Activated naive CD4-positive, alpha-beta T cell treated with anti-CD3 and anti-CD28 coated beads for 36 hours (primary cell): ENCODE measurements around the gene TPSG1. TPM values are rescaled to one million over a fixed set of nuclear protein-coding genes. Genes with fewer than 3 reads are reported as not detected.
"Not testable (repeated sequence)": the region's sequence is repeated elsewhere in the genome, so short reads cannot be mapped to it uniquely, and the experiment has no call there.

Experiments
- CTCF ChIA-PET: fragments of 350-600 bp; sonication (Branson Sonifier 250); formaldehyde crosslinking; loops from one replicate; lab custom pipeline; 2021; ENCODE audit warnings: antibody characterized with exemption; lab: Charles Lee
- DNase-seq: peaks from one replicate; pipeline ENCODE4 v3.0.0-alpha.2; 2020
- H3K27ac Mint-ChIP-seq: one replicate; pipeline ENCODE4 v1.8.0; 2021; ENCODE audit warnings: mild to moderate bottlenecking, mixed read lengths
- H3K27me3 Mint-ChIP-seq: one replicate; pipeline ENCODE4 v1.8.0; 2021; ENCODE audit warnings: low read depth, mixed read lengths
- H3K36me3 Mint-ChIP-seq: one replicate; pipeline ENCODE4 v1.8.0; 2021; ENCODE audit warnings: low read depth, mixed read lengths
- H3K4me1 Mint-ChIP-seq: one replicate; pipeline ENCODE4 v1.8.0; 2021; ENCODE audit warnings: low read depth, mixed read lengths
- H3K4me3 Mint-ChIP-seq: one replicate; pipeline ENCODE4 v1.8.0; 2021; ENCODE audit warnings: mild to moderate bottlenecking, moderate library complexity, mixed read lengths
- H3K9me3 Mint-ChIP-seq: one replicate; pipeline ENCODE4 v1.8.0; 2021; ENCODE audit warnings: mixed read lengths
- intact Hi-C: fragments of 100-400 bp; cut with micrococcal nuclease; formaldehyde crosslinking; loops from one replicate; pipeline ENCODE4 v1.15.1; 2023
- total RNA-seq, 2 experiments: library from RNA; stranded (reverse); gene quantifications; one replicate each; pipeline ENCODE4 v1.2.3, GENCODE V29; 2021

The TPSG1 gene
- total RNA-seq, 2 experiments from 2014 or later = not detected

DNA sequence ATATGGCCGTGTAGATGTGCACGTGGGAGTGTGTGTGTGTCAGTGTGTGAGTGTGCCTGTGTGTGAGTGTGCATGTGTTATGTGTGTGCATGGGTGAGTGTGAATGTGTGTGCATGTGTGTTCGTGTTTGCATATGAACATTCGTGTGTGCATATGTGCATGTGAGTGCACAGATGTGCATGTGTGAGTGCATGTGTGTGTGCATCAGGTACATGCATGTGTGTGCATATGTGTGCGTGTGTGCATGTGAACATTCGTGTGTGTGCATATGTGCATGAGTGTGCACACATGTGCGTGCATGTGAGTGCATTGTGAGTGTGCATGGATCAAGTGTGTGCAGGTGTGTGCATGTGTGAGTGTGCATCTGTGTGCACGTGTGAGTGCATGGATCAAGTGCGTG lies 12.9 kb upstream of the TPSG1 start:
- CTCF ChIA-PET = no interaction called here
- H3K36me3 Mint-ChIP-seq = no peaks in the 10 kb centered on the region
- no peak for DNase-seq
- H3K9me3 Mint-ChIP-seq = no peaks in the 10 kb centered on the region
- no peaks in the 10 kb centered on the region for H3K4me1 Mint-ChIP-seq
- intact Hi-C loops = no loop called here
- no peaks in the 10 kb centered on the region for H3K27me3 Mint-ChIP-seq
- H3K27ac Mint-ChIP-seq = no peak overlapping the region
- H3K4me3 Mint-ChIP-seq = no peak overlapping the region

- H3K27ac Mint-ChIP-seq, CTCF ChIA-PET, intact Hi-C loops, DNase-seq, H3K4me3 Mint-ChIP-seq, H3K27me3 Mint-ChIP-seq, H3K4me1 Mint-ChIP-seq, H3K9me3 Mint-ChIP-seq, H3K36me3 Mint-ChIP-seq: not testable (repeated sequence)
Measured at GRCh38 chr16:1236659-1237058, 11.6 kb upstream of the TPSG1 start.

DNA sequence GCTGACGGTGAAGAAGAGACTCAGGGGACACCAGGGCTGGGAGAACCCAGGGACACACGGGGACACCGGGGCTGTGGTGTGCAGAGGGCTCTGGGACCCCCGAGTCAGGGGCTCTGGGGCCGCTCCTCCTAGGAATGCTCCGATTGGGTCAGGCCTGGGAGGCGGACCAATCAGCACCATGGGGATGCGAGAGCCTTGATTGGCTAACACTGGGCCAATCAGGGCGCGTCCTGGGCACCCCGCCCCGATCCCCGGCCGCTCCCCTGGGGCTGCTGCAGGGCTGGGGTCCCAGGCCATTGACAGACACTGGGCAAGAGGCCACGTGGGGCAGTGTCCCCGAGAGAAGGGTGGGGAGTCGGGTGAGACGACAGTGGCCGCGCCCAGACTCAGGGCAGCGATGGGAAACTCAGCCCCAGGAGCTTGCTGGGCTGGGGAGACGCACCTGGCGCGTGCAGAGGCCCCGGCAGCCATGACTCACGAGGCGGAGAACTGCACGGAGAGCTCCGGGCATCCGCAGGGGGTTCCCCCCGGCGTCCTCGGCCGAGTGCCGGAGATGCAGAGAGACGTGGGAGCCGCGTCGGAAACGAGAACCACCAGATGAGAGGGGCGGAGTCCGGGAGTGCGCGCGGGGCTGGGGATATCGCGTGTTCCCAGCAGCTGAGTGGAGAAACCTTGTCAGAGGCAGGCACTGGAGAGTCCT lies 7.1 kb upstream of the TPSG1 start:
- H3K27me3 Mint-ChIP-seq, DNase-seq, H3K4me3 Mint-ChIP-seq, intact Hi-C loops, H3K27ac Mint-ChIP-seq, CTCF ChIA-PET, H3K4me1 Mint-ChIP-seq, H3K36me3 Mint-ChIP-seq, H3K9me3 Mint-ChIP-seq: not testable (repeated sequence)

DNA sequence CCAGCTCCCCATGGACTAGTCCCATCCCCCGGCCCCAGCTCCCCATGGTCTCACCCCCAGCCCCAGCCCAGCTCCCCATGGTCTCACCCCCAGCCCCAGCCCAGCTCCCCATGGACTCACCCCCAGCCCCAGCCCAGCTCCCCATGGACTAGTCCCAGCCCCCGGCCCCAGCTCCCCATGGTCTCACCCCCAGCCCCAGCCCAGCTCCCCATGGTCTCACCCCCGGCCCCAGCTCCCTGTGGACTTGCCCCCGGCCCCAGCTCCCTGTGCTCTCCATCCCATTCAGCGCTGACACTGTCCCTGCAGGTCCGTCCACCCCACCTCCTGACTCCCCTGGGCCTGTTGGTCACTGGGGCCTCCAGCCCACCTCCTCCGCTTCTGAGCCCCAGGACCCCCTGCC lies 6.2 kb upstream of the TPSG1 start:
- DNase-seq, H3K27me3 Mint-ChIP-seq, H3K9me3 Mint-ChIP-seq, H3K4me1 Mint-ChIP-seq, H3K4me3 Mint-ChIP-seq, H3K36me3 Mint-ChIP-seq, CTCF ChIA-PET, intact Hi-C loops, H3K27ac Mint-ChIP-seq: not testable (repeated sequence)

DNA sequence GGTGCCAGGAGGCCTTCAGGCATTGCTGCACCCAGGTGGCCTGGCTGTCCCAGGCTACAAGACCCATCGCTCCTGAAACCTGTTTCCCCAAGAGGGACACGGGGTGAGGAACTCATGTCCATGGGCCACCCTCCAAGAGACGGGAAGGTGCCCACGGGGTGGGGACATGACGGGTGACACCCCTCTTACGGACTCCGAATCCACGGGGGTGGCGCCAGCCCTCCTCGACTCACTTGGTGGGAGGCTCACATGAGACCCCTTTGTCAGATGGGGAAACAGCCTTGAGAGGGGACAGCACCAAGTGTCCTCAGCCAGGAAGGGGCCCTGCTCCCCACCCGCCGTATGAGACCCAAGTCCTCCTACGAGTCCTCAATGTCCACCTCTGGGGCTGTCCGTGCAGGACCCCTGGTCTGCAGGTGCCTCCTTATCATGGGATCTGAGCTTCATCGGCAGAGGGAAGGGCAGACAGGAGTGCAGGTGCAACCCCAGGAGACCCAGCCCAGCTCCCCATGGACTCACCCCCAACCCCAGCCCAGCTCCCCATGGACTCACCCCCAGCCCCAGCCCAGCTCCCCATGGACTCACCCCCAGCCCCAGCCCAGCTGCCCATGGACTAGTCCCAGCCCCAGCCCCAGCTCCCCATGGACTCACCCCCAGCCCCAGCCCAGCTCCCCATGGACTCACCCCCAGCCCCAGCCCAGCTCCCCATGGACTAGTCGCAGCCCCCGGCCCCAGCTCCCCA lies 5.6 kb upstream of the TPSG1 start:
- H3K27me3 Mint-ChIP-seq, H3K27ac Mint-ChIP-seq, intact Hi-C loops, DNase-seq, H3K4me1 Mint-ChIP-seq, H3K36me3 Mint-ChIP-seq, H3K9me3 Mint-ChIP-seq, CTCF ChIA-PET, H3K4me3 Mint-ChIP-seq: not testable (repeated sequence)

DNA sequence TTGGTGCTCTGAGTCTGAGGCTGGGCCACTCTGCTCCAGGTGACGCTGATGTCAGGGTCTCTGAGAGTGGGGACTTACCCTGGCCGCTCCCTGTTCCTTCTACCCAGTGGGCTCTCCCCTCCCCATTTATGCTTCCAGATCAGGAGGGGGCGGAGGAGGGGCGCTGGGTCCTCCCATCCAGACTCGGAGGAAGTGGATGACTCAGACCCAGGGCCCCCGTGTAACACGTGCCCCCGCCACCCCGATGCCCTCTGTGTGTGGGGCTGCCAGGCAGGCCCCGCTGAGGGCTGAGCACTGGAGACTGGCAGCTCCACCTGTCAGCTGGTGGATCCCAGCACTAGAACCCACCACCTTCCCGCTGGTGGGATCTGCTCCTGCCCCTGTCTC lies 5.0 kb upstream of the TPSG1 start, which contains the start of gene TPSB2:
TSS of gene TPSB2 (minus strand) at position 101 of the 387 bp plus-strand sequence. CDS start 233 bp downstream, outside the sequence.
- DNase-seq, CTCF ChIA-PET: not testable (repeated sequence)

GRCh38 chr16:1229476-1229875 lies 4.4 kb upstream of the TPSG1 start:
- H3K27ac Mint-ChIP-seq, H3K36me3 Mint-ChIP-seq, H3K27me3 Mint-ChIP-seq, DNase-seq, CTCF ChIA-PET, intact Hi-C loops, H3K4me1 Mint-ChIP-seq, H3K4me3 Mint-ChIP-seq, H3K9me3 Mint-ChIP-seq: not testable (repeated sequence)

More for the DNA sequence above, 5.0 kb upstream of the TPSG1 start, which contains the start of gene TPSB2:
- H3K9me3 Mint-ChIP-seq, H3K36me3 Mint-ChIP-seq, H3K27me3 Mint-ChIP-seq, H3K4me3 Mint-ChIP-seq, intact Hi-C loops, H3K27ac Mint-ChIP-seq, H3K4me1 Mint-ChIP-seq: not testable (repeated sequence)

GRCh38 chr16:1228227-1228626 lies 3.2 kb upstream of the TPSG1 start:
- not testable (repeated sequence) for DNase-seq

GRCh38 chr16:1226692-1227091 lies 1.6 kb upstream of the TPSG1 start:
- H3K4me1 Mint-ChIP-seq, DNase-seq, H3K27ac Mint-ChIP-seq, H3K36me3 Mint-ChIP-seq, H3K27me3 Mint-ChIP-seq, H3K4me3 Mint-ChIP-seq, intact Hi-C loops, H3K9me3 Mint-ChIP-seq, CTCF ChIA-PET: not testable (repeated sequence)

More at GRCh38 chr16:1228227-1228626, 3.2 kb upstream of the TPSG1 start:
- intact Hi-C loops, H3K4me3 Mint-ChIP-seq, H3K9me3 Mint-ChIP-seq, H3K27ac Mint-ChIP-seq, CTCF ChIA-PET, H3K4me1 Mint-ChIP-seq, H3K36me3 Mint-ChIP-seq, H3K27me3 Mint-ChIP-seq: not testable (repeated sequence)

DNA sequence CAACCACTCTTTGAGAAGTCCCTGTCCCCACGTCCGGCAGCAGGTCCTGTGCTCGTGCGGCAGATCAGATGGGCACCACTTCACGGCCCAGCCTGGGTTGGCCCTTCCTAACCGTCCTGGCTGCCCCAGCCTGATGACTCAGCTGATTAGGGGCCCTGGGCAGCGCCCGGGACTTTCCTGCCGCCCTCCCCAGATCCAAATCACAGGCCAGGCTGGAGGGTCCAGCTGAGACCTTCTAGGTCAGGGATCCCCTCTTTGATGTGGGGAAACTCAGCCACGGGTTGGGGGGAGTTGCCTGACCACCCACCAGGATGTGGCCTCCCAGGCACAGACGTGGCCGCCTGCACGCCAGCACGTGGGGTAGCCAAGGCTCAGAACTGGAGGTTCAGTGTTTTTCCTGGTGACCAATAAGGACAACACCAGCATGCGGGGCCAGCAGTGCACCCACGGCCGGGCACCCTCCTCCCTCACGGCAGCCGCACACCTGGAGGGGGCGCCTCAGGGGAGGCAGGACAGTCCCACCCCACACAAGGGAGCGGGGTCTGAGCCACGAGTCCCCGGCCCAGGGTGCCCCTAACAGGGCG lies 752 bp upstream of the TPSG1 start:
- intact Hi-C loops, H3K27ac Mint-ChIP-seq, DNase-seq, H3K9me3 Mint-ChIP-seq, H3K4me3 Mint-ChIP-seq, H3K36me3 Mint-ChIP-seq, H3K4me1 Mint-ChIP-seq, H3K27me3 Mint-ChIP-seq: not testable (repeated sequence)
- CTCF ChIA-PET = interaction anchor here (0.5 kb wide), 1 partner anchor 1167 kb away, joined by 3 read pairs; no protein-coding TSS in a partner anchor

- Mint-ChIP-seq H3K36me3 (no peaks in the 10 kb centered on the region), H3K9me3 (no peaks in the 10 kb centered on the region), H3K4me1 (no peaks in the 10 kb centered on the region), H3K27me3 (no peaks in the 10 kb centered on the region), H3K4me3 (no peak overlapping the region), H3K27ac (no peak overlapping the region)
- CTCF ChIA-PET = no interaction called here
- intact Hi-C loops = no loop called here
- no peak for DNase-seq
Measured at GRCh38 chr16:1224558-1224957, 510 bp downstream of the TPSG1 start.

DNA sequence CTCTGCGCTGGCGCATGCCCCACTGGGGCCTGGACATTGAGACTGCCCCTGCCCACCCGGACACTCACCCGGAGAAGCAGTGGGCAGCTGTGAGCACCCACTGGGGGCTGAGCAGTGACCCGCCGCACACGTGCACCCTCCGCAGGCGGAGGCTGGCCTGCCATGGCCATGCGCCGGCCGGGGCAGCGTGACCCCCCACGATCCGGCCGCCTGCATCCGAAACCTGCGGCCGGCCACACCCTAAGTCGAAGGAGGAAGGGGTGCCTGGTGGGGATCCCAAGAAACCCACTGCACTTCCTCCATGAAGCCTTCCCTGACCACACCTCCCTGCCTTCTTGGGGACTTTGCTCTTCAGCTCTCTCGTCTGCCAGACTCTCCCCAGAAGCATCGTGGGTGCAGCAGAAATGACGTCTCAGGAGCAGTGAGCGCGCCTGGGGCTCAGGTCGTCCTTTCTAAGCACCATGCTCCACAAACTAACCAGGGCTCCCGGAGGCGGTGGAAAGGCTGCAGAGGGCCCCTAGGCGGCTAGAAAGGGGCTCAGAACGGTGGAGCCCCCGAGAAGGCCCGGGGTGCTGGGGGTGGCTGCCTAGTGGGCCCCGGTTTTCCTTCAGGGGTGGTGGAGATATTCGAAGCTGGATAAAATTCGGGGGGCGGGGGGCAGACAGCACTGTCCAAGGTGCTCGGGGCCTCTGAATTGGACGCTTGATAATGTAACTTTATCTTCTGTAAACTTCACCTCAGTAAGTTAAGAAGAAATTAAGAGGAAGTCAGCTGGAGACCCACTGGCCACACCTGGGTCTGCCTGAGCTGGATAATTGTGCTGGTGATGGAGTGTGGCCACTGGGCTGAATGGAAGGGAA lies 1.5 kb downstream of the TPSG1 start:
- H3K4me3 Mint-ChIP-seq = no peak overlapping the region
- intact Hi-C loops = no loop called here
- H3K4me1 Mint-ChIP-seq = no peaks in the 10 kb centered on the region
- CTCF ChIA-PET = no interaction called here
- no peaks in the 10 kb centered on the region for H3K36me3 Mint-ChIP-seq
- H3K27ac Mint-ChIP-seq = no peak overlapping the region
- no peak for DNase-seq
- H3K9me3 Mint-ChIP-seq = no peaks in the 10 kb centered on the region
- H3K27me3 Mint-ChIP-seq = no peaks in the 10 kb centered on the region
